ENCODE data around the gene ERF.

GRCh38 chr19:42242512-42243409 lies 12.2 kb downstream of the ERF start, which contains the start of gene GSK3A:
- TF ChIP-seq CTCF (conservative IDR thresholded peaks at IDR 0.05) (no peak), ZFX (IDR thresholded peaks at IDR 0.05) (peak; percentile 79; the same call in 1 of the 2 replicates)
